Epithelial cell of proximal tubule (primary cell): ENCODE results near the gene UPB1. TPM values are rescaled to one million over a fixed set of nuclear protein-coding genes. Genes with fewer than 3 reads are reported as not detected.

ENCODE experiments used
- DNase-seq: peaks from one replicate; pipeline ENCODE4 v3.0.0-alpha.2; 2011; ENCODE audit warnings: low read depth
- H3K4me3 ChIP-seq: 2 replicates; pipeline ENCODE4 v1.5.1; 2011; ENCODE audit warnings: low read depth, mild to moderate bottlenecking, low read length
- CTCF ChIP-seq: conservative IDR thresholded peaks from 2 replicates; pipeline ENCODE4 v1.5.1; 2012; ENCODE audit warnings: low read depth, mild to moderate bottlenecking, low read length
- total RNA-seq: library from RNA; depleted of rRNA; stranded (reverse); fragments of >200 nt; gene quantifications from 2 replicates; pipeline ENCODE4 v1.2.3, GENCODE V29; 2015

UPB1 gene
- total RNA-seq, 1 donor from 2014 or later, result not detected

- TF ChIP-seq CTCF, result no peak
- H3K4me3 ChIP-seq, result no peak overlapping the region
- DNase-seq, result no peak
These were observed 12.6 kb downstream of the UPB1 start for GRCh38 chr22:24507716-24508115.

- no peak for DNase-seq
These were observed 15.8 kb downstream of the UPB1 start for GRCh38 chr22:24510637-24511625.

GRCh38 chr22:24512043-24512442 is 16.9 kb downstream of the UPB1 start:
- DNase-seq, result no peak
- H3K4me3 ChIP-seq, result no peak overlapping the region
- no peak for TF ChIP-seq CTCF

More at GRCh38 chr22:24510637-24511625, 15.8 kb downstream of the UPB1 start:
- no peak overlapping the region for H3K4me3 ChIP-seq
- TF ChIP-seq CTCF, result no peak

GRCh38 chr22:24513378-24514240 is 18.5 kb downstream of the UPB1 start:
- no peak for DNase-seq
- H3K4me3 ChIP-seq, result no peak overlapping the region
- TF ChIP-seq CTCF, result no peak

- no peak for TF ChIP-seq CTCF
- DNase-seq, result no peak
- H3K4me3 ChIP-seq, result no peak overlapping the region
These were observed 19.3 kb downstream of the UPB1 start for GRCh38 chr22:24514241-24515026.

GRCh38 chr22:24515027-24515338 is 19.9 kb downstream of the UPB1 start:
- DNase-seq, result no peak
- no peak for TF ChIP-seq CTCF
- no peak overlapping the region for H3K4me3 ChIP-seq
